Adrenal gland (tissue), 12 donors: ENCODE results near the gene ITIH2. TPM values are rescaled to one million over a fixed set of nuclear protein-coding genes. Genes with fewer than 3 reads are reported as not detected.
"Not testable (repeated sequence)": the region's sequence is repeated elsewhere in the genome, so short reads cannot be mapped to it uniquely, and the experiment has no call there.

ENCODE experiments used
- DNase-seq, 7 donors: peaks; one replicate each; pipeline ENCODE4 v3.0.0-alpha.2; 2019 to 2020
- H3K27ac ChIP-seq, 5 donors: fragments of 200-600 bp; sonication (generic) in 4 of 5; 1 replicate in 3 of 5; 2 replicates in 2 of 5; pipeline versions ENCODE4 v1.5.1 to v1.8.0; 2016 to 2020; ENCODE audit warnings: mild to moderate bottlenecking in 1 of 5
- H3K27me3 ChIP-seq: fragments of 200-600 bp; 2 replicates; pipeline ENCODE4 v1.8.0; 2021
- H3K36me3 ChIP-seq, 2 donors: fragments of 200-600 bp; replicated peaks in 1 of 2; 1 replicate in 1 of 2; 2 replicates in 1 of 2; pipeline versions ENCODE4 v1.5.1 to v1.8.0; 2018 to 2022
- H3K4me1 ChIP-seq, 2 donors: fragments of 200-600 bp; replicated peaks in 1 of 2; 1 replicate in 1 of 2; 2 replicates in 1 of 2; pipeline versions ENCODE4 v1.5.1 to v1.8.0; 2018 to 2021
- H3K4me3 ChIP-seq, 4 donors: fragments of 200-600 bp; sonication (generic) in 3 of 4; one replicate each; pipeline ENCODE4 v1.5.1; 2016 to 2018
- H3K9me3 ChIP-seq, 3 donors: fragments of 200-600 bp; sonication (generic) in 1 of 3; replicated peaks in 1 of 3; 1 replicate in 2 of 3; 2 replicates in 1 of 3; pipeline versions ENCODE4 v1.5.1 to v1.8.0; 2016 to 2021
- CTCF ChIP-seq, 6 experiments: fragments of 450-650 bp in 4 of 6; fragments of 200-600 bp in 2 of 6; sonication (generic) in 1 of 6; IDR thresholded peaks; 1 replicate in 5 of 6; 2 replicates in 1 of 6; pipeline versions ENCODE4 v1.5.1 to v1.8.0; 2016 to 2021; ENCODE audit warnings: antibody characterized with exemption in 6 of 6, mild to moderate bottlenecking in 2 of 6, moderate library complexity in 1 of 6
- POLR2A ChIP-seq, 2 donors: fragments of 450-650 bp; IDR thresholded peaks; one replicate each; pipeline ENCODE4 v1.6.1; 2017; ENCODE audit warnings: antibody characterized with exemption in 2 of 2, mild to moderate bottlenecking in 2 of 2, moderate library complexity in 1 of 2
- WGBS, 4 donors: extraction: QIAGEN DNeasy Blood & Tissue Kit in 2 of 4; methylation state at CpG; one replicate each; pipeline versions ENCODE4 v1.1.5 to v1.1.7; 2013 to 2017; 5-methylcytosine and 5-hydroxymethylcytosine counted together
- intact Hi-C, 2 donors: fragments of 100-400 bp; cut with DNase I; formaldehyde crosslinking; loops; one replicate each; pipeline versions ENCODE4 v1.14.1 to v1.15.0; 2022 to 2023
- polyA plus RNA-seq, 3 donors: library from polyadenylated mRNA; stranded (reverse); fragments of 200-250 nt in 2 of 3; fragments of 350-450 nt in 1 of 3; fragmentation: Illumina TruSeq in 1 of 3; extraction: RNeasy Lipid Tissue Mini Kit (QIAGEN cat#74804) in 1 of 3; gene quantifications; one replicate each; pipeline ENCODE4 v1.2.3, GENCODE V29; 2013 to 2014
- total RNA-seq, 9 donors: library from RNA; depleted of rRNA in 4 of 9; stranded (reverse); fragments of >200 nt in 4 of 9; fragments of 120-200 nt in 1 of 9; fragmentation: NEBNext Ultra II Directional in 1 of 9; extraction: Animal tissue kit (Norgen Biotek cat#: 25700) in 1 of 9; gene quantifications; one replicate each; pipeline versions ENCODE4 v1.1.0 to v1.2.4, GENCODE V29; 2013 to 2023
- donor health status: healthy with polysubstance abuse.
- donor health status: Bipolar disorder and iron deficiency.
- donor health status: DM: yes; HTN: yes; CAD: no.
- donor health status: DM: no; HTN: no; CAD: no.
- donor health status: DM: no; HTN: no; CAD: no.
- donor health status: DM: yes; HTN: yes; CAD: no.

The ITIH2 gene
- total and polyA plus RNA-seq, 12 donors, result 0.03 to 1.6 (median 0.22) TPM; not detected in 1

- peaks cover 0 to 57% of the 10 kb centered on the region in 2 donors for H3K36me3 ChIP-seq
- no peaks in the 10 kb centered on the region for H3K9me3 ChIP-seq
- H3K4me3 ChIP-seq, result no peak overlapping the region
- DNase-seq, result peak in 3 of 7 donors; percentile 26 to 53 (median 33)
- intact Hi-C loops, result no loop called here
- H3K27me3 ChIP-seq, result no peaks in the 10 kb centered on the region
- H3K27ac ChIP-seq, result no peak overlapping the region
- peaks cover 0 to 8% of the 10 kb centered on the region in 2 donors for H3K4me1 ChIP-seq
- WGBS, 4 donors, result 61 to 70% (median 68%) methylated on average over 10 of the region's 10 CpGs
- TF ChIP-seq CTCF (IDR thresholded peaks at IDR 0.05) (no peak), POLR2A (IDR thresholded peaks at IDR 0.05) (no peak)
Observed at GRCh38 chr10:7773845-7774801, 71.0 kb downstream of the ITIH2 start.

- no peak for TF ChIP-seq CTCF (IDR thresholded peaks at IDR 0.05)
- TF ChIP-seq POLR2A (IDR thresholded peaks at IDR 0.05), result no peak
- no peaks in the 10 kb centered on the region for H3K9me3 ChIP-seq
- no peaks in the 10 kb centered on the region for H3K27me3 ChIP-seq
- intact Hi-C loops, result no loop called here
- 93 to 98% (median 97%) methylated on average over 2 of the region's 2 CpGs for WGBS, 4 donors
- H3K27ac ChIP-seq, result no peak overlapping the region
- peaks cover 0 to 58% of the 10 kb centered on the region in 2 donors for H3K36me3 ChIP-seq
- no peak for DNase-seq
- H3K4me1 ChIP-seq, result peaks cover 0 to 8% of the 10 kb centered on the region in 2 donors
- H3K4me3 ChIP-seq, result no peak overlapping the region
Observed at GRCh38 chr10:7776777-7777176, 73.7 kb downstream of the ITIH2 start.

- H3K9me3 ChIP-seq, H3K4me3 ChIP-seq, H3K27ac ChIP-seq, H3K27me3 ChIP-seq, intact Hi-C loops, DNase-seq: not testable (repeated sequence)
- Histone ChIP-seq H3K4me1 (peaks cover 6 to 24% of the 10 kb centered on the region in 2 donors), H3K36me3 (peaks cover 0 to 33% of the 10 kb centered on the region in 2 donors)
- 58 to 76% (median 68%) methylated on average over 6 of the region's 6 CpGs for WGBS, 4 donors
Observed at GRCh38 chr10:7782194-7782593, 79.1 kb downstream of the ITIH2 start.

GRCh38 chr10:7786430-7786829 lies 83.3 kb downstream of the ITIH2 start:
- 74 to 82% (median 79%) methylated on average over 3 of the region's 3 CpGs for WGBS, 4 donors
- Histone ChIP-seq H3K27me3 (no peaks in the 10 kb centered on the region), H3K36me3 (no peaks in the 10 kb centered on the region), H3K9me3 (no peaks in the 10 kb centered on the region), H3K4me3 (peak overlapping the region in 1 of 4 donors; percentile 86), H3K27ac (no peak overlapping the region), H3K4me1 (peaks cover 30 to 51% of the 10 kb centered on the region in 2 donors)
- DNase-seq, result no peak
- intact Hi-C loops, result no loop called here
- no peak for TF ChIP-seq POLR2A (IDR thresholded peaks at IDR 0.05)
- no peak for TF ChIP-seq CTCF (IDR thresholded peaks at IDR 0.05)
